ENCODE results near the gene MSL3. TPM values are rescaled to one million over a fixed set of nuclear protein-coding genes. Genes with fewer than 3 reads are reported as not detected.
A peak's percentile ranks its signal among the peaks of the same experiment; 100 is the strongest.

MSL3 gene
- total RNA-seq, 1 donor from 2014 or later: 29.2 TPM

- no peaks in the 10 kb centered on the region for H3K4me1 Mint-ChIP-seq (ENCODE audit: low read depth, unreplicated experiment)
- Histone ChIP-seq H4K20me1 (ENCODE audit: insufficient read depth, low read length) (no peaks in the 10 kb centered on the region), H3K36me3 (ENCODE audit: insufficient read depth, low read length) (peaks cover 8% of the 10 kb centered on the region), H3K9ac (ENCODE audit: low read length) (no peak overlapping the region), H3K79me2 (ENCODE audit: insufficient read depth, low read length) (no peaks in the 10 kb centered on the region), H3K9me3 (ENCODE audit: insufficient read depth, low read depth, low read length) (no peaks in the 10 kb centered on the region), H3K4me3 (ENCODE audit: insufficient read depth, low read depth, low read length) (no peak overlapping the region), H3K4me1 (ENCODE audit: insufficient read depth, low read length) (no peaks in the 10 kb centered on the region), H3K27me3 (ENCODE audit: insufficient read depth, low read length) (no peaks in the 10 kb centered on the region), H3K27ac (ENCODE audit: low read depth, low read length) (no peak overlapping the region), H3K4me2 (ENCODE audit: low read length) (no peak overlapping the region), H2AFZ (ENCODE audit: low read depth, low read length) (peak overlapping the region; percentile 52)
- no peak for TF ChIP-seq EZH2 (IDR thresholded peaks at IDR 0.05; ENCODE audit: insufficient read depth, low read length)
- peak; percentile 71 for TF ChIP-seq CTCF (IDR thresholded peaks at IDR 0.05; ENCODE audit: insufficient read depth, low read depth, low read length)
- H3K36me3 Mint-ChIP-seq (ENCODE audit: low read depth, unreplicated experiment): no peaks in the 10 kb centered on the region
- H3K9me3 Mint-ChIP-seq (ENCODE audit: unreplicated experiment): no peaks in the 10 kb centered on the region
- no peak overlapping the region for H3K27ac Mint-ChIP-seq (ENCODE audit: unreplicated experiment)
- no peak overlapping the region for H3K4me3 Mint-ChIP-seq (ENCODE audit: unreplicated experiment)
- DNase-seq (ENCODE audit: low read depth): peak; percentile 25
- no peaks in the 10 kb centered on the region for H3K27me3 Mint-ChIP-seq (ENCODE audit: low read depth, unreplicated experiment)
- FAIRE-seq: peak; percentile 98
Measured at GRCh38 chrX:11770320-11770719, 12.3 kb downstream of the MSL3 start.

GRCh38 chrX:11778230-11778629 lies 20.2 kb downstream of the MSL3 start:
- Mint-ChIP-seq H3K36me3 (ENCODE audit: low read depth, unreplicated experiment) (no peaks in the 10 kb centered on the region), H3K4me3 (ENCODE audit: unreplicated experiment) (no peak overlapping the region), H3K4me1 (ENCODE audit: low read depth, unreplicated experiment) (peaks cover 7% of the 10 kb centered on the region), H3K27me3 (ENCODE audit: low read depth, unreplicated experiment) (no peaks in the 10 kb centered on the region), H3K9me3 (ENCODE audit: unreplicated experiment) (no peaks in the 10 kb centered on the region), H3K27ac (ENCODE audit: unreplicated experiment) (peak overlapping the region; percentile 42)
- Histone ChIP-seq H3K36me3 (ENCODE audit: insufficient read depth, low read length) (no peaks in the 10 kb centered on the region), H3K27ac (ENCODE audit: low read depth, low read length) (no peak overlapping the region), H3K27me3 (ENCODE audit: insufficient read depth, low read length) (no peaks in the 10 kb centered on the region), H2AFZ (ENCODE audit: low read depth, low read length) (no peak overlapping the region), H4K20me1 (ENCODE audit: insufficient read depth, low read length) (no peaks in the 10 kb centered on the region), H3K9me3 (ENCODE audit: insufficient read depth, low read depth, low read length) (no peaks in the 10 kb centered on the region), H3K4me3 (ENCODE audit: insufficient read depth, low read depth, low read length) (no peak overlapping the region), H3K79me2 (ENCODE audit: insufficient read depth, low read length) (no peaks in the 10 kb centered on the region), H3K4me2 (ENCODE audit: low read length) (no peak overlapping the region), H3K4me1 (ENCODE audit: insufficient read depth, low read length) (no peaks in the 10 kb centered on the region), H3K9ac (ENCODE audit: low read length) (no peak overlapping the region)
- DNase-seq (ENCODE audit: low read depth) (peak; percentile 5), FAIRE-seq (no peak)
- TF ChIP-seq EZH2 (IDR thresholded peaks at IDR 0.05; ENCODE audit: insufficient read depth, low read length) (no peak), CTCF (IDR thresholded peaks at IDR 0.05; ENCODE audit: insufficient read depth, low read depth, low read length) (no peak)

GRCh38 chrX:11781133-11781532 lies 23.1 kb downstream of the MSL3 start:
- Mint-ChIP-seq H3K4me3 (ENCODE audit: unreplicated experiment) (no peak overlapping the region), H3K36me3 (ENCODE audit: low read depth, unreplicated experiment) (no peaks in the 10 kb centered on the region), H3K27me3 (ENCODE audit: low read depth, unreplicated experiment) (no peaks in the 10 kb centered on the region), H3K27ac (ENCODE audit: unreplicated experiment) (no peak overlapping the region), H3K4me1 (ENCODE audit: low read depth, unreplicated experiment) (peaks cover 7% of the 10 kb centered on the region), H3K9me3 (ENCODE audit: unreplicated experiment) (no peaks in the 10 kb centered on the region)
- no peak for FAIRE-seq
- no peak overlapping the region for H3K4me3 ChIP-seq (ENCODE audit: insufficient read depth, low read depth, low read length)
- no peaks in the 10 kb centered on the region for H3K9me3 ChIP-seq (ENCODE audit: insufficient read depth, low read depth, low read length)
- H3K36me3 ChIP-seq (ENCODE audit: insufficient read depth, low read length): no peaks in the 10 kb centered on the region
- H2AFZ ChIP-seq (ENCODE audit: low read depth, low read length): no peak overlapping the region
- H3K4me2 ChIP-seq (ENCODE audit: low read length): no peak overlapping the region
- H3K79me2 ChIP-seq (ENCODE audit: insufficient read depth, low read length): no peaks in the 10 kb centered on the region
- H3K27ac ChIP-seq (ENCODE audit: low read depth, low read length): no peak overlapping the region
- no peaks in the 10 kb centered on the region for H3K4me1 ChIP-seq (ENCODE audit: insufficient read depth, low read length)
- no peaks in the 10 kb centered on the region for H4K20me1 ChIP-seq (ENCODE audit: insufficient read depth, low read length)
- no peak for DNase-seq (ENCODE audit: low read depth)
- no peak overlapping the region for H3K9ac ChIP-seq (ENCODE audit: low read length)
- H3K27me3 ChIP-seq (ENCODE audit: insufficient read depth, low read length): no peaks in the 10 kb centered on the region
- TF ChIP-seq CTCF (IDR thresholded peaks at IDR 0.05; ENCODE audit: insufficient read depth, low read depth, low read length) (no peak), EZH2 (IDR thresholded peaks at IDR 0.05; ENCODE audit: insufficient read depth, low read length) (no peak)

All from astrocyte (in vitro differentiated cells and primary cell).